ENCODE measurements around the gene FYN. TPM values are rescaled to one million over a fixed set of nuclear protein-coding genes. Genes with fewer than 3 reads are reported as not detected.

The FYN gene
- total RNA-seq, 1 donor from 2014 or later: 474 TPM

DNA sequence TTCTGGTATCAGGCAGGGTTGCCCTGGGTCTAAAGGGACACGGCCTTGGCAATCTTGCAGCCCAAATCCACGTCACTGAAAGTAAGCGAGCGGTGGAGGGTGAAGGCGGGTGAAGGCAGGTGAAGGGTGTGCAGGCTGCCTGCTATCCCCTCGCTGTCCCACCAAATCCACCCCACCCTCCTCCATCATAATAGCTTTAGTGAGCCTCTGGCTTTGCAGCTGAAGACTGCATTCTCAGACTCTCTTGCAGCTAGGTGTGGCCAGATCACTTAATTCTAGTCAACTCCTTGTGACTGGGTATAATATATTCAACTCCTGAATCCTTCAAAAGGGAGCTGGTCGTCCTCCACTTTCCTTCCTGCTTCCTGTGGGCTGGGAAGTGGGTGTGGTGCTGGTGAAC, 140.9 kb downstream of the FYN start:
- Mint-ChIP-seq H3K27ac (ENCODE audit: unreplicated experiment) (peak overlapping the region; percentile 18), H3K4me1 (ENCODE audit: unreplicated experiment) (peaks cover 56% of the 10 kb centered on the region), H3K36me3 (ENCODE audit: low read depth, unreplicated experiment) (peaks cover 46% of the 10 kb centered on the region), H3K9me3 (ENCODE audit: unreplicated experiment) (no peaks in the 10 kb centered on the region), H3K4me3 (ENCODE audit: unreplicated experiment) (peak overlapping the region; percentile 38), H3K27me3 (ENCODE audit: unreplicated experiment) (peaks cover 14% of the 10 kb centered on the region)
- TF ChIP-seq, protein P1, sequence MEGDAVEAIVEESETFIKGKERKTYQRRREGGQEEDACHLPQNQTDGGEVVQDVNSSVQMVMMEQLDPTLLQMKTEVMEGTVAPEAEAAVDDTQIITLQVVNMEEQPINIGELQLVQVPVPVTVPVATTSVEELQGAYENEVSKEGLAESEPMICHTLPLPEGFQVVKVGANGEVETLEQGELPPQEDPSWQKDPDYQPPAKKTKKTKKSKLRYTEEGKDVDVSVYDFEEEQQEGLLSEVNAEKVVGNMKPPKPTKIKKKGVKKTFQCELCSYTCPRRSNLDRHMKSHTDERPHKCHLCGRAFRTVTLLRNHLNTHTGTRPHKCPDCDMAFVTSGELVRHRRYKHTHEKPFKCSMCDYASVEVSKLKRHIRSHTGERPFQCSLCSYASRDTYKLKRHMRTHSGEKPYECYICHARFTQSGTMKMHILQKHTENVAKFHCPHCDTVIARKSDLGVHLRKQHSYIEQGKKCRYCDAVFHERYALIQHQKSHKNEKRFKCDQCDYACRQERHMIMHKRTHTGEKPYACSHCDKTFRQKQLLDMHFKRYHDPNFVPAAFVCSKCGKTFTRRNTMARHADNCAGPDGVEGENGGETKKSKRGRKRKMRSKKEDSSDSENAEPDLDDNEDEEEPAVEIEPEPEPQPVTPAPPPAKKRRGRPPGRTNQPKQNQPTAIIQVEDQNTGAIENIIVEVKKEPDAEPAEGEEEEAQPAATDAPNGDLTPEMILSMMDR (IDR thresholded peaks at IDR 0.05; ENCODE audit: unreplicated experiment): no peak
- no peak for DNase-seq (ENCODE audit: low spot score)

GRCh38 chr6:111731456-111732195, 141.6 kb downstream of the FYN start:
- Mint-ChIP-seq H3K4me3 (ENCODE audit: unreplicated experiment) (peak overlapping the region; percentile 38), H3K36me3 (ENCODE audit: low read depth, unreplicated experiment) (peaks cover 54% of the 10 kb centered on the region), H3K27ac (ENCODE audit: unreplicated experiment) (peak overlapping the region; percentile 43), H3K9me3 (ENCODE audit: unreplicated experiment) (no peaks in the 10 kb centered on the region), H3K27me3 (ENCODE audit: unreplicated experiment) (peaks cover 17% of the 10 kb centered on the region), H3K4me1 (ENCODE audit: unreplicated experiment) (peaks cover 55% of the 10 kb centered on the region)
- TF ChIP-seq, protein P1 (IDR thresholded peaks at IDR 0.05; ENCODE audit: unreplicated experiment): no peak
- no peak for DNase-seq (ENCODE audit: low spot score)

GRCh38 chr6:111730864-111731263, 142.4 kb downstream of the FYN start:
- Mint-ChIP-seq H3K4me3 (ENCODE audit: unreplicated experiment) (peak overlapping the region; percentile 60), H3K27me3 (ENCODE audit: unreplicated experiment) (peaks cover 18% of the 10 kb centered on the region), H3K27ac (ENCODE audit: unreplicated experiment) (peak overlapping the region; percentile 8), H3K4me1 (ENCODE audit: unreplicated experiment) (peaks cover 56% of the 10 kb centered on the region), H3K9me3 (ENCODE audit: unreplicated experiment) (no peaks in the 10 kb centered on the region), H3K36me3 (ENCODE audit: low read depth, unreplicated experiment) (peaks cover 52% of the 10 kb centered on the region)
- no peak for DNase-seq (ENCODE audit: low spot score)
- TF ChIP-seq, protein P1 (IDR thresholded peaks at IDR 0.05; ENCODE audit: unreplicated experiment): no peak

DNA sequence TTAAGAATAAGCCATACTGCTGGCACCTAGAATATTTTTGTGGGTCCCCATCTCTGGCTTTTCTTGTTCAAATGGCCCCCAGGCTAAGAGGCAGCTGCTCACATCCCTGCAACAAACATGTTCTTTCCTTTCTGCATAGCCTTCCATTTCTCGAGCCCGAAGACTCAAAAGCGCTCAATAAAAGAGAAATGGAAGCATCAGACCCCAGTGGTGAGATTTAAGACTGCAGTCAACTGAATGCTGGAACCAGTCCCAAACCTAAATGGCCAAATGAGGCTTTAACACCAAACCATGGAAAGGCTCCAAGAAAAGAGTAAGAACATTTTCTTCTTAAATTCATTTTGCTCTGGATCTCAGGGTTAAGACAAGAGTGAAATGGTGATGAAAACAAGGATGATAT, 145.4 kb downstream of the FYN start:
- Mint-ChIP-seq H3K9me3 (ENCODE audit: unreplicated experiment) (no peaks in the 10 kb centered on the region), H3K4me1 (ENCODE audit: unreplicated experiment) (peaks cover 58% of the 10 kb centered on the region), H3K36me3 (ENCODE audit: low read depth, unreplicated experiment) (peaks cover 32% of the 10 kb centered on the region), H3K4me3 (ENCODE audit: unreplicated experiment) (no peak overlapping the region), H3K27ac (ENCODE audit: unreplicated experiment) (no peak overlapping the region), H3K27me3 (ENCODE audit: unreplicated experiment) (peaks cover 18% of the 10 kb centered on the region)
- no peak for DNase-seq (ENCODE audit: low spot score)
- TF ChIP-seq, protein P1 (IDR thresholded peaks at IDR 0.05; ENCODE audit: unreplicated experiment): peak; percentile 51

GRCh38 chr6:111727041-111727440, 146.2 kb downstream of the FYN start:
- DNase-seq (ENCODE audit: low spot score): no peak
- Mint-ChIP-seq H3K27ac (ENCODE audit: unreplicated experiment) (no peak overlapping the region), H3K36me3 (ENCODE audit: low read depth, unreplicated experiment) (peaks cover 24% of the 10 kb centered on the region), H3K4me1 (ENCODE audit: unreplicated experiment) (peaks cover 56% of the 10 kb centered on the region), H3K4me3 (ENCODE audit: unreplicated experiment) (no peak overlapping the region), H3K27me3 (ENCODE audit: unreplicated experiment) (peaks cover 16% of the 10 kb centered on the region), H3K9me3 (ENCODE audit: unreplicated experiment) (no peaks in the 10 kb centered on the region)
- TF ChIP-seq, protein P1 (IDR thresholded peaks at IDR 0.05; ENCODE audit: unreplicated experiment): no peak
